ENCODE data around the gene SHCBP1L.
A peak's percentile ranks its signal among the peaks of the same experiment; 100 is the strongest.

Gene SHCBP1L

DNA sequence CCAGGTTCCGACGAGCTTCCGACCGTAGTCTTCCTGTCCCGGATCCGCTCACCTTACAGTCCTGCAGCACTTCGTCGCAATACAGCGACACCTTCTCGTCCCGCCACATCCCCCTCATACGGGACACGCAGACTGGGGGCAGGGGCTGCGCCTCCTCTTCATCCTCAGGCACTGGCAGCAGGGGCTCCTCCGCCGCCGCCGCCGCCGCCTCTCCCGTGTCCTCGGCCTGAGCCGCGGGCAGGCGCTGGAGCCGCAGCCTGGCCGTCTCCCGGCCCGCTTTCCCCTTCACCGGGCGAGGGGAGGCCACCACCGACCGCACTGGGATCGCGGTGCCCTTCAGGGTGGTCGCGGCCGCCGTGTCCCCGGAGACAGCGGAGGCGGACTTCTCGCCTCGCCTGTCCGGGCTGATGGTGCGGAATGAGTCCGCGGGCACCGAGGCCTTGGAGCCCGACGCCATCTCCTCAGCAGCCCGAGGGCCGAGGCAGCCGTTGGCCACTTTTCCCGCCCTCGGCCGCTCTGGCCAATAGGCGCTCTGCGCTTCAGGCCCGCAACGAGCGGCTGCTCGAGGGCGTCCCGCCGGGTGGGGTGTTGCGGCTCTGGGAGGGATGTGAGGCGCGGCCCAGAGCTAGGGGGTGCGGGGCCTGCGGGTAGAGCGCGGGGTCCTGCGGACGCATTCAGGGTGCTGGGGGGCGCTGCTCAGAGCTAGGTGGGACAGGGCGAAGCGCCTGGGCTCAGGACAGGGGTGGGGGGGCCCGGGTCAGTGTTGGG, at the start of gene SHCBP1L:
Gene SHCBP1L, minus strand, starts transcription at position 490 of the 768 bp plus-strand sequence. Its CDS starts 33 bp downstream, at position 457.
- peak; percentile 46 for DNase-seq

- no peak for DNase-seq
Observed at GRCh38 chr1:183002267-183002666, 49.3 kb upstream of the SHCBP1L start.

DNA sequence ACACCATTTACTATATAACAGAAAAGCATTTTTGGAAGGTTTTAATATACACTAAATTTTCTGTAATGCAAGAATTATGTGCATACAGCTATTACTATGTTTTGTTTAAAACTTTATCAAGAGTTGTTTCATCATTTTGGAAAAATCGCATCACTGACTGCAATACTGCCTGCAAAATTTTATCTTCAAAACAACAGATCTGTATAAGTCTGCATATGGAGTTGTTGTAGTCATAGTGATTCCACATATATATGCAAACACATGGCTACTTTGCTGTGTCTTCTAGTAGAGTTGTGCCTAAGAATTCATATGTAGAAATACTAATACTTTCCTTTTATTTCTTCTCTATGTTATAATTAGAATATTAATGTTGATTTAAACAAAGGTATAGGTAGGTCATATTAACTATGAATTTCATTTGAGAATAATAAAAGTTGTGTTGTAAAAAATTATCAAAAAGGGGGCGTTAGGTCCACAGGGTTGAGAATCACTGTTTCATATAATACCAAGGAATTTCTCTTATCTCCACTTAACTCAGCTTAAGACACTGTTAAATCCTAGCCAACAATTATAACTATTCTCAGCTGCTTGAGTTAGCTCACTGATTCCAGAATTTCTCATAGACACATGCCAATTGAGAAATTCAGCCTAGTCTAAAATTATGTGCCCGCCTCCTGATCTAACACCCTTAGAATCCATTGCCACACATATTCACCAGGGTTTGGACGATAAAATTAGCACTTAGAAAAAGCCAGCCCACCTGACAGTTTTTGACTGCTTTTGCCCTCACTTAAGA, 47.4 kb upstream of the SHCBP1L start:
- no peak for DNase-seq

- no peak for DNase-seq
Observed at GRCh38 chr1:182998482-182998881, 45.5 kb upstream of the SHCBP1L start.

DNA sequence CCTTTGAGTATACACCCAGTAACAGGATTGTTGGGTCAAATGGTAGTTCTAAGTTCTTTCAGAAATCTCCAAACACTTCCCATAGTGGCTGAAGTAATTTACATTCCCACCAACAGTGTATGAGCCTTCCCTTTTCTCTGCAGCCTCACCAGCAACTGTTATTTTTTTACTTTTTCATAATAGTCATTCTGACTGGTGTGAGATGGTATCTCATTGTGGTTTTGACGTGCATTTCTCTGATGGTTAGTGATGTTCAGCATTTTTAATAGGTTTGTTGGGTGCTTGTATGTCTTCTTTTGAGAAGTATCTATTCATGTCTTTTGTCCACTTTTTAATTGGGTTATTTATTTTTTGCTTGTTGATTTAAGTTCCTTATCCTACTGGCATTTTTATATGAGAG, 43.9 kb upstream of the SHCBP1L start:
- DNase-seq: no peak

DNA sequence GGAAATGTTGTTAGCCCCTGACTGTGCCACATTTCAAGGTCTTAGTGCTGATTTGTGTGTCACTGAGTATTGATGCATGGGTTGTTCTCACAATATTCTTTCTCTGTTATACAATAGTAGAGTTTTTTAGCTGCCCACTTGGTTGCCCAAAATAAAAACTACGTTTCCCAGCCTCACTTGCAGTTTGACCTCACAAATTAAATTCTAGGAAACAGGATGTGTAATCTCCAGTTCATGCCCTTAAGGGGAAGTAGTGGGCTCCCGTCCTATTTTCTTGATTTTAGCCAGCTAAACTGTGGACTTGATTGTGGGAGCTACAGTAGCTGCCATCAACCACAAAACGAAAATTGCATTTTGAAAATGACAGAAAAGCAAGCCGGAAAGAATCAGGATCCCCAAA, 42.9 kb upstream of the SHCBP1L start:
- no peak for DNase-seq

DNA sequence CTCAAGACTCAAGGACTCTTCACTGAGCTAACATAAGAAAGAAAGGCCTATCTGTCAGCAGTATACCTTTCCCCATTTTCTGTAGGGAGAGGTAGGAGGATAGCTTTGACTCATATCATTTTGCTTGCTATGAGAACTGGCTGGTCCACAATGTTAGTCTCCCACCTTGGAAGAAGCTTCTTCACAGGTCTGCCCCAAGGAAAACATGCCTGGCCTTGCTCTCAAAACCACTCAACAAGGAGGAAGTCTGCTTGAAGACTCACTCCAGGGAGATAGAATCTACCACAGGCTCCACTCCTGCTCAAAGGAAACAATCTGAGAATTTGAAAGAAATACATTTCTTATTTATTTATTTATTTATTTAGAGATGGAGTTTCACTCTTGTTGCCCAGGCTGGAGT, 40.8 kb upstream of the SHCBP1L start:
- DNase-seq: no peak

- DNase-seq: no peak
Observed at GRCh38 chr1:182990413-182991144, 37.6 kb upstream of the SHCBP1L start.

GRCh38 chr1:182985876-182986275, 32.9 kb upstream of the SHCBP1L start:
- no peak for DNase-seq

DNA sequence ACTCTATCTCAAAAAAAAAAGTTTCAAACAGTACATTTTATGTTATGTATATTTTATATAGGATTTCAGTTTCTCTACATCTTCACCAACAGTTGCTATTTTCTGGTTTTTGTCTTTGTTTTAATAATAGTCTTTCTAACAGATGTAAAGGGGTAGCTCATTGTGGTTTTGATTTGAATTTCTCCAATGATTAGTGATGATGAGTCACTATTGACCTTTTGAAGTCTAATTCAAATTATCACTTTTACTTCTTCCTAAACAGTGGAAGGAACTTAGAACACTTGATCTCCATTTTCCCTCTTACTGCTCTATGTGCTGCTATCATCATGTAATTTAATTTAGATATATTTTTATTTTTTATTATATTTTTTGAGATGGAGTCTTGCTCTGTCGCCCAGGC, 31.7 kb upstream of the SHCBP1L start:
- DNase-seq: no peak

DNA sequence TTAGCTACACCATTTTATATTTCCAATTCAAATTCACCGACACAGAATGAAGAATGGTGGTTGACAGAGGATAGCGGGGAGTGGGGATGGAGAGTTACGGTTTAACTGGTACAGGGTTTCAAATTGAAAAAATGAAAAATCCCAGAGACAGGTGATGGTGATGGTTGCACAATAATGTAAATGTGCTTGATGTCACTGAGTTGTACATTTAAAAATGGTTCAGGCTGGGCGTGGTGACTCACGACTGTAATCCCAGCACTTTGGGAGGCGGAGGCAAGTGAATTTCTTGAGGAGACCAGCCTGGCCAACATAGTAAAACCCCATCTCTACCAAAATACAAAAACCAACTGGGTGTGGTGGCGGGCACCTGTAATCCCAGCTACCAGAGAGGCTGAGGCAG, 31.2 kb upstream of the SHCBP1L start:
- no peak for DNase-seq

GRCh38 chr1:182978151-182978853, 25.3 kb upstream of the SHCBP1L start:
- no peak for DNase-seq

DNA sequence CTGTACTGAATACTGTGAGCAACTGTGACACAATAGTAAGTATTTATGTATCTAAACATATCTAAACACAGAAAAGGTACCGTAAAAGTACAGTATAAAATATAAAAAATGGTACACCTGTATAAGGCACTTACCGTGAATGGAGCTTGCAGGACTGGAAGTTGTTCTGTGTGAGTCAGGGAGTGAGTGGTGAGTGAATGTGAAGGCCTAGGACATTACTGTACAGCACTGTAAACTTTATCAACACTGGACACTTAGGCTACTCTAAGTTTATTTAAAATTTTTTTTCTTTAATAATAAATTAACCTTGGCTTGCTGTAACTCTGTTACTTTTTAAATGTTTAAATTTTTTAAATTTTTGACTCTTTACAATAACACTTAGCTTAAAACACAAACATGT, 24.5 kb upstream of the SHCBP1L start:
- no peak for DNase-seq

GRCh38 chr1:182974506-182975191, 21.7 kb upstream of the SHCBP1L start:
- DNase-seq: no peak

- no peak for DNase-seq
Observed at GRCh38 chr1:182972829-182973228, 19.9 kb upstream of the SHCBP1L start.

GRCh38 chr1:182972231-182972630, 19.3 kb upstream of the SHCBP1L start:
- no peak for DNase-seq

DNA sequence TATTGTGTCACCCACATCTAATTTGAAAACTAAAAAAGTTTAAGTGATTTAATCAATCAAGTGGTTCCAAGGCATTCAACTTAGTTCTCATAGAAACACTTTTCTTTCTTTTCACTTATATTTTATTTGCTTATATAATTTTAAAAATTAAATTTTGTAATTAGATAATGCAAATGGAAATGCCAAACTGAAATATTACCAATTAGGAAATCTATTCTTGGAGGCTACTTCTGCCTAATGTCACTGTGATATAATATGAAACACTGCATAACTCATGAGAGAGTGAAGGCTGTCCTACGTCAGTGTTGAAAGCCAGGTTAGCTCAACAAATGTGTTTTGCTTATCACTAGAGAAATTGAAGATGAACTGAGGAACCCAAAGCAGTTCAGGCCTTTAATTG, 18.3 kb upstream of the SHCBP1L start:
- DNase-seq: no peak

DNA sequence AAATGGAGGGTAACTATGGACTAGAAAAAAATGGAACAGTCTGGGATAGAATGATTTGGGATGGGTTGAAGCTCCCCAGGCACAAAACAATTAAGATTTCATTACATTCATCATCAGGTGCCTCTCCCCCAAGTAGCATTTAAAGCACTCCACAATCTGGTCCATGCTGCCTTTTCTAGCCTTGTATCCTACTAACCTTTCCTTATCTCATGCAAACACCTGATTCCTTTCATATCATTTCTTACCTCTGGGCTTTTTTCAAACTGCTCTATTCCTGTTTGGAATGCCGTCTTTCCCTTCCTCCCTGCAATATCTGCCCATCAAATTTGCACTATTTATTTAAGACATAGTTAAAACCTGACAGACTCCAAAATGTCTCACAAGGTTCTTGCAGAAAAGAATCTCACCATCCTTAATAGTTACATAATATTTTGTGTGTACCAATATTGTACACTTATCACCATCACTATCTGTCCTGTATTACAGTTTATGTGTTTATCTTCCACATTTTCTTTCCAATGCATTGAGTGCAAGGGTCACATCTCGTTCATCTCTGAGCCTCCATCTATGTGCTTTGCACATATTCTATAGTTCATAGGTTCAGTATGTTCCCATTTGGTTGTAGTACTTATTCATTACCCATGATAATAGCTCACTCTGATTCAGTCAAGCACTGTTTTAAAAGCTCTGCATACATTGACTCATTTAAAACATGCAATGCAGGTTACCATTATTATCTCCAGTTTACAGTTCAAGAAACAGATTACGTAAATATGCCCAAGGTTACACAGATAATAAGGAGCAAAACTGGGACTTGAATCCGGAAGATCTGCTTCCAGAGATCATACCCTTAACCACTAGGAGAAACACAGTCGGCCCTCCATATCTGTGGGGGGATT, 16.1 kb upstream of the SHCBP1L start:
- DNase-seq: no peak

DNA sequence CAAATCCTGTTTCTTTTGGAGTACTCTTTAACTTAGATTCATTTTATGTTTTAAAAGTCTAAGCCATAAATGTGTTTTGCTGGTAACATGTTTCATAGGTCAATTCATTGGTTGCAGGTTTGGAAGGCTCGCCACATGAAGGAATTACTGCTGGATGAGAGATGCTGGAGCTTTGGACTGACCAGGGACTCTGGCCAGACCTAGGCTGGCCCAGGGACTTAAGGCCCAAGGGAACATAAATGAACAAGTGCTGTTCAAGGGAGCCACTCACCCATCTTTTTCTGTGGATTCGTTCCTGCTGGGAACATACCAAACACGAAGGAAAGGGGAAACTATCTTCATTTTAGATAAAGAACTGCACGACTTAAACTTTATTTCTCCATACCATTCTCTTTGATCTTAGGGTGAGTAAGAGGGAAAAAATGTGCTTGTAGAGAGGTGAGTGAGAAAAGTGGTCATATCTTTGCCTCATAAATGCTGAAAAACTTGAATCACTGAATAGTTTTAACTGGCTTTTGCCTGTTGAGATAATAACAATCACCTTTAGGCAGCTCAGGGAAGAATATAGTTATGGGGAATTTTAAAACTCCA, 15.3 kb upstream of the SHCBP1L start:
- DNase-seq: no peak

GRCh38 chr1:182965861-182966260, 12.9 kb upstream of the SHCBP1L start:
- no peak for DNase-seq

DNA sequence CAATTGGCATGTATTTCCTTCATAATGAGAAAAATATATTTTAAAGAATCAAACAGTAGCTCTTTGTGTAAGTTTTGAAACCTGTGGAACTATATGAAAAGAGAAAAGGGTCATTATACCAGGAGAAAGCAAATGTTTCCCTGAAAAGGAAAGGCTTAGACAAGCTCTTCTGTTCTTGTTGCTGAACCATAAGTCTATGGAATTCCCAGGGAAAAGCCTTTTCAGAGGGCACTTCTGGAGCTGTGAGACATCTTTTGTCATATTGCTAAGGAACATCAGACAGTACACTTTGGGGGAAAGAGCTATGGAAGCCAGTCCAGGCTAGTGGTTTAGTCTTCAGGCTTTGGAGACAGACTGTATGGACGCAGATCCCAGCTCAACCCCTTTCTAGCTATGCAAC, 12.1 kb upstream of the SHCBP1L start:
- no peak for DNase-seq

Data from left hindlimb (tissue), 1 donor.